Activated effector memory CD4-positive, alpha-beta T cell treated with anti-CD3 and anti-CD28 coated beads, Interleukin-2, amount 50 U/mL, for 16 hours (primary cell): Measurements from ENCODE around the gene CXCL12.

Experiments
- DNase-seq: peaks from one replicate; pipeline ENCODE4 v3.0.0-alpha.2; 2020

Gene CXCL12

DNA sequence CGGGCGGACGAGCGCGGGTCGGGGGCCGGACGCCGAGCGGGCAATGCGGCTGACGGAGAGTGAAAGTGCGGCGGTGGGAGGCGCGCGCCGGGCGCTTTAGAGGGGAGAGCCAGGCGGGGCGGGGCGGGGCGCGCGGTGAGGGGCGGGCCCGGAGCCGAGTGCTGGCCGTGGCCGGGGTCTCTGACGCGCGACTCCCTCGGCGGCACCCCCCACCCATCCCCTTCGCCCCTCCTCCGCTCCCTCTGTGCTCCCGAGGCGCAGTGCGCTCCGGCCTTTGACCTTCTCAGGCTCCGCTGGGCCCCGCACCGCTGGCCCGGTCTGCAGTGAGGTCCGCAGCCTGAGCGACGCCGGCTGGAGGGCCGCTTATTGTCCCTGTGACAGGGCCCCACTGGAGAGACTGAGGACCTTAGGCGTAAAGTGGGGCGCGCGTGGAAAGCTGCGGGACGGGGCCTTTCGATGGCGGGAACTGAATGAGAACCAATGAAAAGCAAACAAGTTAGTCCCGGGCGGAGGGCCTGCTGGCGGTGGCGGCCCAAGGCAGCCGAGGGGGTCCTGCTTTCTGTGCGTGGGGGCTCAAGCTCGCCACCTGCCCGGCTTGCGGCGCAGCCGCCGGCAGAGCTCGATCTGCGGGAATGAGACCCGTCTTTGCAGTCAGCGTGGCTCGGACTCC lies at the start of gene CXCL12:
CXCL12 (minus strand) TSS at position 72 of the 670 bp plus-strand sequence. CDS start 92 bp downstream, outside the sequence.
- DNase-seq: peak; percentile 56

DNA sequence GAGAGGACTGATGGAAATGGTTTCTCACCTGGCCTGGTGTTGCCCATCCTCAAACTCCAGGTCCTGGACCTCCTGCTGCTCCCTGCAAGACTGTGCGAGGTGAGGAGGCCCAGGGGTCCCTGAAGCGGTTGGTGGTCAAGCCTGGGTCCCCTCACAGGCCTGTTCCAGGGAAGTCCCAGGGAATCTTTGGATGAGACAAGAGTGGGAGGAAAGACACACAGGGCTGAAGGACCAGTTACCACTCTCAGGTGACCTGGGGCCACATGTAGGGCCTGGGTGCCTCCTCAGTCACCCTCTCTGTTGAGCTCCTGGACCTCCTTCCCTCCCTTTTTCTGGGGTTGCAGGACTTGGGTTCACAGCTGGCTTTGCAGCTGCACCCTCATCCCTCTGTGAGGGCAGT lies 42.6 kb upstream of the CXCL12 start:
- no peak for DNase-seq

DNA sequence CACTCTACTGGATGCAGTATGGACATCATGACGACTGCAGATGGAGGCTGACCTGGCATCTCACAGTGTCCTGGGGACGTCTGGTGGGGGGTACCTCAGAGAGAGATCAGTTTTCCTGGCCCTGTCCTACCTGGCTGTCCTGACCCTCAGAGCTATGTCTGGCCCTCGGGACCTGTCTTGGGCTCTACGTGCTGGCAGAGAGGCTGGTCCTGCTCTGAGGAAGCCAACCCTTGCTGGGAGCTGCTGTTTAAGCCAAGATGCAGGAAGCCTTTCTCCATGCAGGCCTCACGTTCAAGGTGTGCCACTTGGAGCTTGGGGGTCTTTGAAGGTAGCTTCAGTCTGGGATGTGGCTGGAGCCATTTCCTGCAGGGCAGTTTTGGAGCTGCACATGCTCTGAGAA lies 42.1 kb upstream of the CXCL12 start:
- DNase-seq: no peak

DNA sequence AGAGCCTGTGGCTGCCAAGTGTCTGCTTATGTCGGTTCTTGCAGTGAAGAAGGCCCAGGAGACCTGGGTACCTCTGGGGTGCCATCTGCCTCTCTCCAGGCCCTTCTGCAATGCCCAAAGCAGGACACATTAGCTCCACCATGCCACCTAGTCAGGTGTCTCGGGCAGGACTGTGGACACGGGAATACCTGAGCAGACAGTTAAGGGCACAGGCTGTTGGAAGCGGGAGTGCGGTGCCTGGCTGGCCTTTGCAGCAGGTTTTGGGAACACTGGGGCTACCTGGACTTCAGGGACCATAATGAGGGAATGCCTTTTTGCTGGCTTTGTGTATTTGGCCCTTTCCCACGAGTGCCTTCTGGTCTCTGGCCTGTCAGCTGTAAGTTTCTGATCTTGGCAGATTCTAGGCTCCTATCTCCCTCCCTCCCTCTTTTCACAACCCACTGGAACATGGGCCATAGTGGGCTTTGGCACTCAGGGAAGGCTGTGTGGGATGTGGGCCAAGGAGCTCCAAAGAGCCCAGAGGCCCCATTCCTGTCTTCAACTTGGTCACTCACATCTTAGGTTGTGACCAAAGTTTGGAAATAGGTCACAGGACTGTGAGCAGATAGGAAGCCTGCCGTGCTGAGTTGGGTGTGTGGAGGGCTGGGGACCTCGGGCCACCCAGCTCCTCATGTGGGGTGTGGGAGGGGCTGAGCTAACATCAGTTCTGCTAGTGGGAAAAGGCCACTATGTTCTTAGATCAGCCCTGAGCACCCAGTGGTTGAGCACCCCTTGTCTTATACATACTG lies 41.5 kb upstream of the CXCL12 start:
- no peak for DNase-seq

DNA sequence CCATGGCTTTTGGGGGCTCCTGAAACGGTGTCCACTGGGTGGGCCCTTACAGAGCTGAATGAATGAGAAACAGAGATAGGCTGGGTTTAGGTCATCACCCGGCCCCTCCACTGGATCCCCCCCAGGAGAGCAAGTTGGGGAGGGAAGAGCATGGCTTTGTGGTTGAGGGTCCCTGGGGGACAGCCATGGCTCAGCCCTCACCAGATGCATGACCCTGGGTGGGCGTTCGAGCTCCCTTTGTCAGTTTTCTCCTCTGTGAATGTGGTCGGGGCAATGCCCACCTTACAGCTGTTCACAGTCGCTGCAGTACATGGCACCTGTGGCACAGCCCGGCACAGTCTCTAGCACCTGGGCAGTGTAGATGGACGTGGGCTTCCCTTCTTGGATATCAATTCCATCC lies 40.6 kb upstream of the CXCL12 start:
- no peak for DNase-seq

DNA sequence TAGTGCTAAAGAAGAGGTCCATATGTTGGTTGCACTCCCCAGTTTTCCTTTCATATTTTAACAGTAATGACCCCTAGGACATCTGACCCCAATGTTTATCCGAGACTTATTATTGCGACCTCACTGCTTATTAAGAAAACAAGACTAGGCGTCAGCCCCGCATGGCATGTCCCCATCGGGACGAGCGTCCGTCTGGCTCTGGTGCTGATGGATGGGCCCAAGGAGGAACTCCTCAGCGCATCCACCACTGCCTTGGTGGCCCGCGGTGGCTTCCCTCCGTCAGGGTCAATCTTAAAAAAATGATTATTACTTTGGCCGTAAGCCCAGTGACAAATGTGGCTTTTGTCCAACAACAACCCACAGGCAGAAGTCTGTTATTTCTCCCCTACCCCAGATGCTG lies 40.1 kb upstream of the CXCL12 start:
- no peak for DNase-seq

DNA sequence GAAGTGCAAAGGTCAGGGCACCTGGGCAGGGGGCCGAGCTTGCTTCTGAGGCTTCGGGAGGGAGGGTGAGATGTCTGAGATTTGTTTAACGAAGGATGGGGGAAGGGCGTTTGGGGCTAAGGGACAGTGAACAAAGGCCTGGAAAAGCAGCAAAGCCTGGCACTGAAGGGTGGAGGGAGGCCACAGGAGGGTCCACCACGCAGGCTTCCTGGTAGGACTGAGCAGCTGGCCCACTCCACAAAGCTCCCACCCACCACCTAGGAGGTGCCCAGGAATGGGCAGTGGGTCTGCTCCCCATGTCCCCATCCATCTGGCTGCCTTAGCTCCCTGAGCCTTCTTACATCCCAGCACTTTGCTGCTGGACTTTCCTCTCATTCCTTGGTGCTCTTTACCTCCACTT lies 39.4 kb upstream of the CXCL12 start:
- no peak for DNase-seq

DNA sequence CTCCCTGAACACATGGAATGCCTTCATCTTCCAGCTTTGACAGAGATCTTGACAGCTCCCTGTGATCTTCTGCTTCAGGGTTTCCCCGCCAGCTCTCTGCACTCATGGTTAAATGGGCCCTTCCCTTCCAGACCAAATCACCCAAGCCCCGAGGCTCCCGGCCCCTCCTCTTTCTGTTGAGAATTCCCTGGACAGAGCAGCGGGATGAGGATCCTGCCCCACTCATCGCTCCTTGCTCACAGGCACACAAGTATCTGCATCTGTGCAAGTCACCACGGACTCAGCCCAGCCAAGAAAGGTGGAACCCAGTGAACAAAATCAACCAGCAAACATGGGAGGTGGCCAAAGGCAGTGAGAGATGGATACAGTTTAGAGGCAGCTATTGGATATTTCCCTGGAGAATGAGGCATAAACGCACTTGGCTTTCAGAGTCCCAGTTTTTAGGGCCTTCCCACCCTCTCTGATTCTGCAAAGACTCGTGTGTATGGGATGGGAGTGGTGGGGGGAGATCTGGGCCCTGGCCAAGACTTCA lies 37.7 kb upstream of the CXCL12 start:
- DNase-seq: no peak

DNA sequence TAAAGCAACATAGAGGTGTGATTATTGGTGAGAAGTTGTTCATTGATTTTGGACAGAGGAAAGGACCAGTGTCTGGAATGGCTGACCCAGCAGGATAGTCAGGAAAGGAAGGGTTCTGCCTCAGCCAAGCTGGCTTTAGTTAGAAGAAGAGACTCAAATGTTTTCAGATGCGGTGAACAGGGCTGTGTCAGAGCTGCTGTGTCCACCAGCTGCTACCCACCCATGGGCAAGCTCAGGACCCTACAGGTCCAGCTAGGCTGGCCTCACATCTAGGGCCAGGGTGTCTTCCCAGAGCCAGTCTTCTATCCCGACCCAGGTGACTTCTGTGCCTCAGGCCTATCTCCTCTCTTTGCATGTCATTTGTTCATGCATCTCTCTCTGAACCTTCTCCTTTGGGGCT lies 37.3 kb upstream of the CXCL12 start:
- DNase-seq: no peak

DNA sequence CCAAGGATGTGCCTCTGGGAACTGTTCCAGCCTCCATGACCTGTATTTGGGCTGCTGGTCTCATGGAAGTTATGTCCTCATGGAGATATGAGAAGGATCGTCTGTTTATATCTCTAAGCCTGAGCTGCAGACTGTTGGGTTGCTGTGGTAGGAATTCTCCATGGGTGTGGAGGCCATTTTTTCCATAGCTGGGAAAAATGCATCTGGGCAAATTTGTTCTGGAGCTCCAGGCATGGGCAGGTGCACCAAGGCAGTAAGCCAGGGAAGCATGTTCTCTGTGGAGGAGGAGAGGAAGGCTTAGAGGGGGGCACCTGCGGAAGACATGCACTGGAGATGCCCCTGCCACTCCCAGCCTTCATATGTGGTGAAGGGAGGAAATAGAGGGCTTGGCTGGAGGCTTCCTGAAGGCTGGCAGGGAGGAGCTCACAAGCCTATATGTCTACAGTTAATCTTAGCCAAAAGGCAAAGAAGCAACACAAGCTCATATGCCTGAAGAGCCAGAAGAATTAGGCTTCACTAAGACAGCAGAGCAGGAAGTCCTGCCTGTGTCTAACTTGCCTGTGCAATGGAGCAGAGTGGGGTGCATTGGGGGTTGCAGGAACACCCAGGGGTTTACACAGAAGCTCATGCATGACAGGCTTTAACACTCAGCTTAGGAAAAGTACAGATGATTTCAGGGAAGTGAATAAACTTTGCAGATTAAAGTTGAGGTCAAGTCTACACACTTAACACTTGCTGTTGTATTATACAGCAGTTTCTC lies 35.1 kb upstream of the CXCL12 start:
- no peak for DNase-seq

DNA sequence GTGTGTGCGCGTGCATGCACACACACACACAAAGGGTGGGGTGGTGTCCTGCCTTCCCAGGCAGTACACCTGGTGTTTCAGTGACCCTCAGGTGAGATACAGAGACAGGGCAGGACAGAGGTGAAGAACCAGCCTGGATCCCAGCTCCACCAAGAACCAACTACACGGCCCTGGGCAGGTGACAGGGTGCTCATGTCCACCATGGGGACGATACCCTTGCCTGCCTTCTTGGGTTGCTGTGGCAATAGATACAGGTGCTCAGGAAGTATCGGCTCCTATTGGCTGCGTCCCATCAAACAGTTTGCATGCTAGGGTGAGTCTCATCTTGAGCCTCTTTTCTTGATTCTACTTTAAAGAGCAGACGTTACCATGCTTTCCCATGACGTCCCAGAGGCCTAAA lies 33.7 kb upstream of the CXCL12 start:
- DNase-seq: no peak

DNA sequence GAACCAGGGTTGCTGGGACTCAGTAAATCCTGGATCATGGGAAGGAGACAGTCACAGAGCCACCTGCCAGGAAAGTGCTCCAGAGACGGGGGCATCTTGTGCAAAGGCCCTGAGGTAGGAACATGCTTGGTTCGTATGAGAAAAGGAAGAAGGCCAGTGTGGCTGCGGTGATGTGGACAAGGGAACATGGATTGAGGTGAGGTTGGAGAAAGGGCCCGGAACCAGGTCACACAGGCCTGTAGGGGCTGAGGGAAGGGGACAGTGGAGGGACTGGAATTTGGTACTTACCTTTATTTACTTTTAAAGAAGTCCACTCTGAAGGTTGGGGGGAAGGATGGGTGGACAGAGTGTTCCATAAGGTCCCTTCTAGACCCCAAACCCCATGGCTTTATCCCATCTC lies 32.9 kb upstream of the CXCL12 start:
- no peak for DNase-seq

DNA sequence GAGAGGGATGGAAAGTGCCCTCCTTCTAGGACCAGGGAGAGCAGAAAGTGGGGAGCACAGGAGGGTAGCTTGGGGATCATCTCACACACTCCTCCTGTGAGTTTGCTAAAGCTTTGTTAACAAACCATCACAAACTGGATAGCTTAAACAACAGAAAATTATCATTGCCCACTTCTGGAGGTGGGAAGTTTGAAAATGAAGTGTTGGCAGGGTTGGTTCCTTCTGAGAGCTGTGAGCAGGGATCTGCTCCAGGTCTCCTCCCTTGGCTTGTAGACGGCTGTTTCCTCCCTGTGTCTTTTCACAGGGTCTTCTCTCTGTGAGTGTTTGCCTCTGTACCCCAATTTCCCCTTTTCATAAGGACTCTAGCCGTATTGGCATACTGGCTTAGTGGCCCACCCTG lies 32.0 kb upstream of the CXCL12 start:
- DNase-seq: no peak

DNA sequence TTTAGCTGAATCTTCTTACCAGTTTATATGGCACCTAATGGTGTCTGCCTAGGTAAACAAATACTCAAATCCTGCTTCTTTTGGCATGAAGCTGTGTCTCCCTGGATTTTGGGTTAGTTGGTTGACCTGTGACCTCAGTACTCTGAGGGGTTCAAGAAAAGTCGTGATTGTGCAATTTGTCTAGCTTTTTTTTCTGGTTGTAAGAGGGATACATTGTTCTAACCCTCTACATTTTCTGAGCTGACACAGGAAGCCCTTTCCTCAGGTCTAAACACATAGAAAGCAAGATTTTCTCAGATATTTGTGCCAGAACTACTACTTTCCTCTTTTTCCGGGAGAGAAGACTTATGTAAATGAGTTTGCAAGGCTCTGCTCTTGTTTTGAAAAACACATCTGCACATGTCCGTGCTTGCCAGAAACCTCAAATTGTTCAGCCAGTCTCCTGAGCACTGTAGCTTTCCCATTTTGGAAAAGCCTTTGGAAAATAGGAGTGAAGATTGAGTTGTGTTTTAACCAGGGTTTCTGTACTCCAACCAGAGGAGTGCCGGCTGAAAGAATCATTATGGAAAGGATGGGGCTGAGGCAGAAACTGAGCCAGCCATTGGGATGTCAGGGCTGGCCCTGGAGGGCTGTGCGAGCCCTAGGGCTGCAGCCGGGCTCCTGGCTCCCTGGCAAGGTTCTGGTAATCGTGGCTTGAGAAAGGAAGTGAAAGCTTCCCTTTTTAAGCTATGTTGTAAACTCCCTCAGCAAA lies 31.3 kb upstream of the CXCL12 start:
- DNase-seq: no peak

DNA sequence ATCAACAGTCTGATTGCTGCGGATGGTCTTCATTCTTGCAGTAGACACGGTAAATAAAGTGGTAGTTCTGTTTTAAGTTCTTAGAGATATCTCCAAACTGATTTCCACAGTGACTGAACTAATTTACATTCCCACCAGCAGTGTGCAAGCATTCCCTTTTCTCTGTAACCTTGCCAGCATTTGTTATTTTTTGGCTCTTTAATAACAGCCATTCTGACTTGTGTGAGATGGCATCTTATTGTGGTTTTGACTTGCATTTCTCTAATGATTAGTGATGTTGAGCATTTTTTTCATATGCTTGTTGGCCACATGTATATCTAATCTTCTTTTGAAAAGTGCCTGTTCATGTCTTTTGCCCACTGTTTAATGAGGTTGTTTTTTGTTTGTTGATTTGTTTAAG lies 30.2 kb upstream of the CXCL12 start:
- DNase-seq: no peak

DNA sequence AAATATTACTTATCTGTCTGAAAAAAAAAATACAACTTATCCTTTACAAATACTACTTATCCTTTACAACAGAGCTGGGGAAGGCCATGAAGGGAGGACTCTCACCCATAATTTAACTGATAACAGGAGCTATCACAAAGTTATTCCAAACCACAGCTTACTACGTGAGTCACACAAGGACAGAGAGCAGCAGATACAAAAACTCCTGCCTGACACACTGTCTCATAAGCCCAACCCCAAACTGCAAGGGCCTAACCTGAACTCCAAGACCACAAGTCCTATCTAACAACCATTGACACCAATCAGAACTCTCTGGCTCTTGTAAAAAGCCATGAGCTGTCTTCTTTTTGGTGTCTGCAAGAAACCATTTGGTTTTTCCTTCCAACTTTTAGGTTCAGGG lies 28.5 kb upstream of the CXCL12 start:
- no peak for DNase-seq

DNA sequence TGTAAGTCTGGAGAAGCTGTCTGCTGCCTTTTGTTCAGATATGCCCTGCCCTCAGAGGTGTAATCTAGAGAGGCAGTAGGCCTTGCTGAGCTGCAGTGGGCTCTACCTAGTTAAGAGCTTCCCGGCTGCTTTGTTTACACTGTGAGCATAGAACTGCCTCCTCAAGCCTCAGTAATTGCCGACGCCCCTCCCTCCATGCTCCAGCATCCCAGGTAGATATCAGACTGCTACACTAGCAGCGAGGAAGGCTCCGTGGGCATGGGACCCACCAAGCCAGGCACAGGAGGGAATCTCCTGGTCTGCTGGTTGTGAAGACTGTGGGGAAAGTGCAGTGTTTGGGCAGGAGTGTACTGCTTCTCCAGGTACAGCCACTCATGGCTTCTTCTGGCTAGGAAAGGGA lies 26.4 kb upstream of the CXCL12 start:
- DNase-seq: no peak

DNA sequence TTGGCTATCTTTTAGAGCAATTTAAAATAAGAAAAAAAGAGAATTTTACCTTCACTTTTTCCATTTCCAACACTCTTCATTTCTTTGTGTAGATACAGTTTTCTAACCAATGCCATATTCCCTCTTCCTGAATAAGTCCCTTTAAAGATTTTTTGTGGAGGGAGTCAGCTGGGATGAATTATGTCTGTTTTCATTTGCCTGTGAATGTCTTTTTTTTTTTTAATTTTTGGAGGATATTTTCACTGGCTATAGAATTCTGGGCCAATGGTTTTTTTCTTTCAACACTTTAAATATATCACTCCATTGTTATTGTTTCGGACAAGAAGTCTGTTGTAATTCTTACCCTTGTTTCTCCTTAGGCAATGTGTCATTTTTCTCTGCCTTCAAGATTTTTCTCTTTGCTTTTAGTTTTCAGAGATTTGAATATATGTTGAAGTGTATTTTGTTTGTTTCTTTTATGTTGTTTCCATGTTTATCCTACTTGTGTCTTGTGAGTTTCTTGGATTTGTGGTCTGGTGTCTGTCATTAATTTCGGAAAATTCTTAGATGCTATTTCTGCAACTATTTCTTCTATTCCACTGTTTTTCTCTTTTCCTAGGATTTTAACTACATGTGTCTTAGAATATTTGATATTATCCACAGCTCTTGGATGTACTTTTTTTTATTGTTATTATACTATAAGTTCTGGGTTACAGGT lies 20.0 kb upstream of the CXCL12 start:
- no peak for DNase-seq

DNA sequence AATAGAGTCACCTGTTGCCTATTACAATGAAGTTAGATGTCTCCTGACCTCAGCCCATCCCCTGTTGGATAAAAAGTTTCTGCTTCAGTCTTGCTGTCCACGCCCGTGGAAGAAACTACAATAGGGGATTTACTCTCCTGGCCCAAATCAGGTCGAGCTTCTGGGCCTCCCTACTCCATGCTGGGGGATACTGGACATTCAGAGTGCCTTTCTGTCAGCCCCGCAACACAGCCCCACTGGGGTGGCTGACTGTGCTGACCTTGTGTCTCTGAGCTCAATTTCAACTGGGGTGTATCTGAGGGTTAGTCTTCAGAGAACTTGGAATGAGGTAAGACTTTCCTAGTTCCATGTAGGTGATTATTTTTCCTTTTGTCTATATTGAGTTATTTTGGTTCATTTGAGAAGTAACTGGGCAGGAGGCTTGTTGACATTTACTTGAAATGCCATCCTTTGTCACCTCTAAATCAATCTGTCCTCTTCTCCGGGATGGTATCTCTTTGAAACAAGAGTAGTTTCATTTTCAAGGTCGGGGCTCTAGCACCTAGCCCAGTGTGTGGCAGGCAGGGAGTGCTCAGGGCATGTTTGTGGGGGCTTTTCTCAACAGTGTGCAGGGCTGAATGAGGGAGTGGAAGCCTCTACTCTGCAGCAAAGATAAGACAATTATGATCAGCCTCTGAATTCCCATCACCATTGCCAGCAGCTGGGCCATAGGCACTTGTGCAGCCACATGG lies 17.7 kb upstream of the CXCL12 start:
- no peak for DNase-seq

DNA sequence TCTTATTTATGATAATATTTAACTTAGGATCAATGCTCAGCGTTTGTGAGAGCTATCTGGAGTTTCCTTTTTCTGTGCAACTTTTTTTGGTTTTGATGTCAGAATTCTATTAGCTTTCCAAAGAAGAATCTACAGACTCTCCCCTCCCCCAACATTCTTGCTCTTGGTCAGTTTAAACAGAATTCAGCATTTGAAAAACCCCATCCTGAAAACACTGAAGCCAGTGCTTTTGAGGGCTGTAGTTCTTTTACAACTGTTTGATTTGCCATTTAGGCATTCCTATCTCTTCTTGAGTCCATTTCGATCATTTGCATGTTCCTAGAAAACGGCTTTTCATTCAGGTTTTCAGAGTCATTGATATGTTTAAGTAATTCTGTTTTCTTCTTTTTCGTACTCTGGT lies 15.6 kb upstream of the CXCL12 start:
- no peak for DNase-seq

DNA sequence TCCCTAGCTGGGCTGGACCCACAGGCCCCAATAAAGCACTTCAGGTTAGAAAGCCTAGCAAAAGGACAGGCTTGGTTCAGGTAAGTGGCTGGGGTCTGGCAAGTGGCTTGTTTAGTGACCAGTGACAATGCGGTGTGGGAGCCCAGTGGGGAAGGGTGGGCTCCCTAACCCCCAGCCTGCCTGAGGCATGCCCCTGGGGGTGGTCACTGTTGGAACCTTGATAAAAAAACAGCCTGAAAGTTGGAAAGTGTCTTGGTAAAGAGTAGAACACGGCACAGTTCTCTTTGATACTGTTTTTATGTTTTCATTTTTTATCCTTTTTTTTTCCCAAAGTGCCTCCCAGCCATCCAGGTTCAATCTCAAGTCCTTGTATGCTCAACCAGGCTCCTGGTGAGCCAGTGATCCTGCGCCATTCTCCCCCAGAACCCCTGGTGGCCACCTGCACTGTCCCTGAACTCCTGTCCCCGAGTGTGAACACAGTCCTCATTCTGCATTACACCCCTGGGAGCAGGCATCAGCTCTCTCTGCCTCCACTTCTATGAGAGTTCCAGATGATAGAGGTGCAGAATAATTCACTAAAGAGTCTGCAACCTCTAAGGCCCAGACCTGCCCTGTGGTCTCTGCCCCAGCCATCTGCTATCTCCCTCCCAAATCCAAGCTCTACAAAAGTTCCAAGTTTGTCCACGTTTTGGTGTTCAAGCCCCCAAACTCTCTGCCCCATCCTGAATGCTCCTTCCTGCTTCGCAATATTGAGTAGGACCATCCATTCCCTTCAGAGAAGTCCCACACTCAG lies 15.0 kb upstream of the CXCL12 start:
- DNase-seq: peak; percentile 13
